Gastroesophageal sphincter (tissue), 3 donors: Measurements from ENCODE around the gene PRCP.

Experiments
- CTCF ChIP-seq, 4 experiments: fragments of 200-600 bp in 2 of 4; fragments of 450-650 bp in 2 of 4; sonication (generic) in 1 of 4; IDR thresholded peaks; one replicate each; pipeline ENCODE4 v1.5.1; 2017 to 2019; ENCODE audit warnings: antibody characterized with exemption in 4 of 4, mild to moderate bottlenecking in 2 of 4, moderate library complexity in 2 of 4
- POLR2A ChIP-seq, 2 donors: fragments of 450-650 bp; IDR thresholded peaks; one replicate each; pipeline ENCODE4 v1.6.1; 2017; ENCODE audit warnings: antibody characterized with exemption in 2 of 2, mild to moderate bottlenecking in 2 of 2, moderate library complexity in 1 of 2

- no peak for TF ChIP-seq CTCF (IDR thresholded peaks at IDR 0.05)
- TF ChIP-seq POLR2A (IDR thresholded peaks at IDR 0.05): no peak
Observed at GRCh38 chr11:82828472-82828871, 71.8 kb downstream of the PRCP start.
